Gastrocnemius medialis (tissue), 4 donors: Measurements from ENCODE around the gene CC2D2A. TPM values are rescaled to one million over a fixed set of nuclear protein-coding genes. Genes with fewer than 3 reads are reported as not detected.
"Not testable (repeated sequence)": the region's sequence is repeated elsewhere in the genome, so short reads cannot be mapped to it uniquely, and the experiment has no call there.

Source experiments
- ATAC-seq, 2 donors: fragments of 150-250 bp; one replicate each; pipeline ENCODE4 v1.9.1; 2016
- DNase-seq, 2 donors: peaks; one replicate each; pipeline ENCODE4 v3.0.0-alpha.2; 2019
- H3K27ac ChIP-seq, 4 donors: fragments of 200-600 bp; sonication (generic); 1 replicate in 1 of 4; 2 replicates in 3 of 4; pipeline ENCODE4 v1.5.1; 2016 to 2018; ENCODE audit warnings: mild to moderate bottlenecking in 2 of 4, moderate library complexity in 1 of 4
- H3K27me3 ChIP-seq, 3 donors: fragments of 200-600 bp; sonication (generic) in 2 of 3; 1 replicate in 1 of 3; 2 replicates in 2 of 3; pipeline versions ENCODE4 v1.5.1 to v1.6.0; 2016 to 2019; ENCODE audit warnings: mild to moderate bottlenecking in 1 of 3, moderate library complexity in 1 of 3
- H3K36me3 ChIP-seq, 2 donors: fragments of 200-600 bp; sonication (generic) in 1 of 2; one replicate each; pipeline ENCODE4 v1.5.1; 2017 to 2018
- H3K4me1 ChIP-seq, 2 donors: fragments of 200-600 bp; sonication (generic) in 1 of 2; one replicate each; pipeline ENCODE4 v1.5.1; 2016 to 2017; ENCODE audit warnings: mild to moderate bottlenecking in 2 of 2
- H3K4me3 ChIP-seq, 4 donors: fragments of 200-600 bp; sonication (generic) in 3 of 4; 1 replicate in 1 of 4; 2 replicates in 3 of 4; pipeline ENCODE4 v1.5.1; 2016 to 2019; ENCODE audit warnings: mild to moderate bottlenecking in 2 of 4
- H3K9me3 ChIP-seq, 3 donors: fragments of 200-600 bp; sonication (generic) in 2 of 3; 1 replicate in 1 of 3; 2 replicates in 2 of 3; pipeline ENCODE4 v1.5.1; 2016 to 2019
- CTCF ChIP-seq, 5 experiments: fragments of 450-650 bp in 3 of 5; fragments of 200-600 bp in 2 of 5; sonication (generic) in 2 of 5; IDR thresholded peaks in 4 of 5; conservative IDR thresholded peaks in 1 of 5; 1 replicate in 4 of 5; 2 replicates in 1 of 5; pipeline ENCODE4 v1.5.1; 2016 to 2019; ENCODE audit warnings: antibody characterized with exemption in 5 of 5, mild to moderate bottlenecking in 3 of 5, moderate library complexity in 3 of 5
- POLR2A ChIP-seq, 2 donors: fragments of 450-650 bp; IDR thresholded peaks; one replicate each; pipeline ENCODE4 v1.6.1; 2017; ENCODE audit warnings: antibody characterized with exemption in 2 of 2, mild to moderate bottlenecking in 2 of 2, moderate library complexity in 2 of 2
- in situ Hi-C, 4 donors: fragments of 200-750 bp; cut with MboI; loops; one replicate each; pipeline versions ENCODE4 v1.15.0 to v1.8.0; 2017; ENCODE audit warnings: low sequenced_read_pairs in 4 of 4
- intact Hi-C: fragments of 100-400 bp; cut with DNase I; formaldehyde crosslinking; loops from one replicate; pipeline ENCODE4 v1.15.1; 2023; ENCODE audit warnings: low total_unique reads
- total RNA-seq, 4 donors: library from RNA; depleted of rRNA; stranded (reverse); fragments of >200 nt; gene quantifications; one replicate each; pipeline versions ENCODE4 v1.1.0 to v1.2.3, GENCODE V29; 2016

The CC2D2A gene
- total RNA-seq, 4 donors from 2014 or later: 1.1 to 4.0 (median 2.9) TPM

GRCh38 chr4:15610855-15611254 is 141.2 kb downstream of the CC2D2A start:
- intact Hi-C loops (no loop called here), in situ Hi-C loops (no loop called here)
- Histone ChIP-seq H3K27me3 (no peaks in the 10 kb centered on the region), H3K4me3 (no peak overlapping the region), H3K27ac (peak overlapping the region in 1 of 4 donors; percentile 6), H3K9me3 (no peaks in the 10 kb centered on the region), H3K4me1 (peaks cover 13 to 25% of the 10 kb centered on the region in 2 donors), H3K36me3 (peaks cover 0 to 11% of the 10 kb centered on the region in 2 donors)
- TF ChIP-seq CTCF (IDR thresholded peaks at IDR 0.05 in 4 of 5, conservative IDR thresholded peaks at IDR 0.05 in 1 of 5): no peak
- no peak for TF ChIP-seq POLR2A (IDR thresholded peaks at IDR 0.05)
- ATAC-seq: peak in 1 of 2 donors; percentile 51
- no peak for DNase-seq

- H3K27ac ChIP-seq: no peak overlapping the region
- no peak overlapping the region for H3K4me3 ChIP-seq
- TF ChIP-seq POLR2A (IDR thresholded peaks at IDR 0.05) (no peak), CTCF (IDR thresholded peaks at IDR 0.05 in 4 of 5, conservative IDR thresholded peaks at IDR 0.05 in 1 of 5) (no peak)
- peaks cover 0 to 10% of the 10 kb centered on the region in 2 donors for H3K36me3 ChIP-seq
- ATAC-seq (no peak), DNase-seq (no peak)
- no peaks in the 10 kb centered on the region for H3K9me3 ChIP-seq
- no peaks in the 10 kb centered on the region for H3K27me3 ChIP-seq
- peaks cover 13 to 25% of the 10 kb centered on the region in 2 donors for H3K4me1 ChIP-seq
- in situ Hi-C loops: no loop called here
- intact Hi-C loops: no loop called here
These were observed 142.5 kb downstream of the CC2D2A start for GRCh38 chr4:15612136-15612535.

- H3K27me3 ChIP-seq, H3K4me3 ChIP-seq, ATAC-seq, in situ Hi-C loops, DNase-seq, H3K27ac ChIP-seq, intact Hi-C loops, H3K9me3 ChIP-seq: not testable (repeated sequence)
- Histone ChIP-seq H3K36me3 (peaks cover 0 to 19% of the 10 kb centered on the region in 2 donors), H3K4me1 (peaks cover 11 to 19% of the 10 kb centered on the region in 2 donors)
These were observed 145.2 kb downstream of the CC2D2A start for GRCh38 chr4:15614891-15615290.

- H3K36me3 ChIP-seq: peaks cover 0 to 12% of the 10 kb centered on the region in 2 donors
- H3K9me3 ChIP-seq, DNase-seq, H3K27me3 ChIP-seq, ATAC-seq, in situ Hi-C loops, H3K4me3 ChIP-seq, intact Hi-C loops, H3K4me1 ChIP-seq, H3K27ac ChIP-seq: not testable (repeated sequence)
These were observed 147.7 kb downstream of the CC2D2A start for GRCh38 chr4:15617407-15617806.

GRCh38 chr4:15636818-15637217 is 167.1 kb downstream of the CC2D2A start:
- intact Hi-C loops (no loop called here), in situ Hi-C loops (loop anchor here in 1 of 4 donors (25.0 kb wide), 1 partner anchor 625 kb away; the partner anchor contains the start of gene CPEB2)
- H3K4me3 ChIP-seq: no peak overlapping the region

More at GRCh38 chr4:15636818-15637217, 167.1 kb downstream of the CC2D2A start:
- Histone ChIP-seq H3K4me1 (no peaks in the 10 kb centered on the region), H3K27me3 (no peaks in the 10 kb centered on the region), H3K27ac (no peak overlapping the region), H3K9me3 (no peaks in the 10 kb centered on the region), H3K36me3 (peaks cover 0 to 27% of the 10 kb centered on the region in 2 donors)
- DNase-seq: no peak
- no peak for ATAC-seq
- TF ChIP-seq POLR2A (IDR thresholded peaks at IDR 0.05) (no peak), CTCF (IDR thresholded peaks at IDR 0.05 in 4 of 5, conservative IDR thresholded peaks at IDR 0.05 in 1 of 5) (no peak)
